D721Med (cell line): ENCODE results near the gene GHRHR.

Source experiments
- DNase-seq: peaks from one replicate; pipeline ENCODE4 v3.0.0; 2011; ENCODE audit warnings: low spot score; ENCODE audit not compliant: insufficient read length
- FAIRE-seq: peaks from 2 replicates; lab custom pipeline; 2011; peaks lifted over from hg19 to GRCh38; lab: Jason Lieb, UNC
- CTCF ChIP-seq: IDR thresholded peaks from 2 replicates; pipeline ENCODE4 v1.5.1; 2012; ENCODE audit warnings: mild to moderate bottlenecking, control low read depth; ENCODE audit not compliant: insufficient read depth; ENCODE audit errors: missing control alignments

The GHRHR gene

GRCh38 chr7:30971840-30972563 is 8.2 kb downstream of the GHRHR start:
- FAIRE-seq (no peak), DNase-seq (no peak)
- no peak for TF ChIP-seq CTCF

DNA sequence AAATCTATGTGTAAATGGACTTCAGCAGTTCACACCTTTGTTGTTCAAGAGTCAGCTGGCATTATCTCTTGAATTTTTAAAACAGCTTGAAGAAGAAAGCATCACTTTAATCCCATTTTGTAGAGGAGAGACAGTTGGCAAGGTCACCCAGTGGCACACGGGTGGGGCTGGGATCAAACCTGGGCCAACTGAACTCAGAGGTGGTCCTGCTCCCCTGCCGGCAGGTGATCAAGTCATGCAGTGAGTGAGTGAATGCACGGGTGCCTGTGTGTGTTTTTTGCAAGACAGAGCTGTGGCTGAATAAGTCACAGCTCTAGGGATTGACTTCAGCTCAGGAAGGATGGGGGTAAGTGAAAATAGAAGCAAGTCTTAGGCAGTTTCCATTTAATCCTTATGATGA is 9.5 kb downstream of the GHRHR start:
- no peak for TF ChIP-seq CTCF
- FAIRE-seq (no peak), DNase-seq (no peak)

DNA sequence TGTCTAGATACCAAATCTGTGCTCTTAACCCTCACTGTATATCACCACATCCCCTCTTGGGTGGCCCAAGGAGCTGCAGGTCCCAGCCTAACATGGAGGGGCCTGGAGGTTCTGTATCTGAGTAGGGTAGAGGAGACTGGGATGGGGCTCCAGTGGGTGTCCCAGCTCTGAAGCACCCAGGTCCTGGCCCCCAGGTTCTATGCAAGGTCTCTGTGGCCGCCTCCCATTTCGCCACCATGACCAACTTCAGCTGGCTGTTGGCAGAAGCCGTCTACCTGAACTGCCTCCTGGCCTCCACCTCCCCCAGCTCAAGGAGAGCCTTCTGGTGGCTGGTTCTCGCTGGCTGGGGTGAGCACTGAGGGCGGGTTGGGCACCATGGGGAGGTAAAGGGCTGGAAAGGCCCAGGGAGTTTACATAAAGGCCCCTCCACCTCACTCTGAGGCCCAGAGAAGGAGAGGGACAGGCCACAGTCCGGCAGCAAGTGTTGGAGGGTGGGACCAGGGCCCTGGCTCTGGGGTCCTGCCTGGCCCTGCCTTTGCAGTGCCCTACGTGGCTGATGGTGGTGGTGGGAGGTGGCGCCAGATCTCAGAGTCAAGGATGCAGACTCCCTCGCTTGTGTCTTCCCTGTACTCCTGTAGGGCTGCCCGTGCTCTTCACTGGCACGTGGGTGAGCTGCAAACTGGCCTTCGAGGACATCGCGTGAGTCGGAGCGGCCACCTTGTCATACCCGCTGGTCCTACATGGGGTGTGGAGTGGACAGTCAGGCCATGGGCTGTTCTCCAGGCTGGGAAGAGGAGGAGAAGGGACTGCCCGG is 10.2 kb downstream of the GHRHR start:
- no peak for TF ChIP-seq CTCF
- FAIRE-seq, result no peak
- DNase-seq, result no peak

GRCh38 chr7:30974605-30975255 is 11.0 kb downstream of the GHRHR start:
- no peak for FAIRE-seq
- no peak for DNase-seq
- peak; percentile 68 for TF ChIP-seq CTCF

DNA sequence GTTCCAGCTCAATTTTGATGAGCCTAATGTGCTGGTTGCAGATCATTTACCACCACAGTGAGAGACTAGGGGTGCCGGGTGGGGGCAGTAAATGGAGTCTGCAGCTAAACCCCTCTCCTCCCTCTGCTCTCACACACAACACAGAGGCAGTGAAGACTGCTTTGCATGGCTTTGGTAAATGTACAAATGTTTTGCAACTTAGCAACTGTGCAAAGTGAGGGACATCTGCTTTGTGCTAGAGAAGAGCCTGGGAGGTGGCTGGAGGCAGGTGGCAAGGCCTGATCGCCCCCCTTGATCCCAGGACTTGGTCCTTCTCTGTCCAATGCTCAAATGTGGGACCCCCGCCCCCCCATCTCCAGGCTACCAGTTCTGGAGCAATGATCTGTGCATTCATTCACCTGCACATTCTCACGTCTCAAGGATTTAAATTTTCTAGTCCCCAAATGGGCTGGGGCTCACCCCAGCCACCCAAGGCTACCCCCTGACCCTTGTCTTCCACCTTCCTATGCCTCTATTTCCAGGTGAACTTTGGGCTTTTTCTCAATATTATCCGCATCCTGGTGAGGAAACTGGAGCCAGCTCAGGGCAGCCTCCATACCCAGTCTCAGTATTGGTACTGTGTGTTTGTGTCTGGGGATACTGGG is 11.6 kb downstream of the GHRHR start:
- FAIRE-seq (no peak), DNase-seq (no peak)
- TF ChIP-seq CTCF, result no peak

DNA sequence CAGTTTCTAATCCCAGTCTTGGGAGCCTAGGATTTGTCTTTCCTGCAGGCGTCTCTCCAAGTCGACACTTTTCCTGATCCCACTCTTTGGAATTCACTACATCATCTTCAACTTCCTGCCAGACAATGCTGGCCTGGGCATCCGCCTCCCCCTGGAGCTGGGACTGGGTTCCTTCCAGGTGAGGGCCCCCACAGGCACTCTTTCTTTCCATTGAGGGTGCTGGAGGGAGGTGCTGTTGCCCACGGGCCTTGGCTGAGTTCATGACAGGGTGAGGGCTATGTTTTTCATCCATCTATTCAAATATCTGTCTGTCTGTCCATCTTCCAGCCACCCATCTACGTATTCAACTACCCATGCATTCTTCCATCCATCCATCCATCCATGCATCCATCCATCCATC is 12.6 kb downstream of the GHRHR start:
- FAIRE-seq, result no peak
- no peak for TF ChIP-seq CTCF
- DNase-seq, result no peak
